HepG2 (cell line): ENCODE measurements around the gene ATP13A2. TPM values are rescaled to one million over a fixed set of nuclear protein-coding genes. Genes with fewer than 3 reads are reported as not detected.

Experiments used
- ATAC-seq: fragments of 200-7000 bp; cut with Tn5 transposase; 3 replicates; pipeline ENCODE4 v1.9.1; 2020; ENCODE audit warnings: mild to moderate bottlenecking, moderate library complexity
- BruUV-seq: library from RNA; stranded (reverse); fragments of 400-500 nt; replicated peaks from 2 replicates; lab custom pipeline; 2021; lab: Mats Ljungman, UMichigan
- CTCF ChIA-PET: fragments of 300-600 bp; formaldehyde crosslinking; extraction: SDS; loops from one replicate; lab custom pipeline; 2021; ENCODE audit warnings: low total read pairs, inconsistent platforms, low intra/inter-chr PET ratio; lab: Yijun Ruan, JAX
- POLR2A ChIA-PET: fragments of 350-600 bp; sonication (Branson Sonifier 250); formaldehyde crosslinking; loops from one replicate; lab custom pipeline; 2020; ENCODE audit warnings: antibody characterized with exemption, inconsistent platforms; lab: Yijun Ruan, JAX
- DNase-seq: peaks from one replicate; pipeline ENCODE4 v3.0.0-alpha.2; 2015; ENCODE audit warnings: low spot score
- FAIRE-seq: peaks from 3 replicates; lab custom pipeline; 2011; peaks lifted over from hg19 to GRCh38; lab: Jason Lieb, UNC
- H2AFZ ChIP-seq: one replicate; pipeline ENCODE4 v1.6.1; 2011; ENCODE audit warnings: low read length, inconsistent platforms
- H3K27ac ChIP-seq: fragments of 300-600 bp; 3 replicates; pipeline ENCODE4 v1.8.0; 2011; ENCODE audit warnings: mixed run types, mild to moderate bottlenecking, mixed read lengths, low read length, inconsistent platforms; ENCODE audit not compliant: insufficient read depth; ENCODE audit errors: extremely low read length
- H3K27me3 ChIP-seq, 2 experiments: fragments of 200-600 bp in 1 of 2; 2 replicates in 1 of 2; 3 replicates in 1 of 2; pipeline versions ENCODE4 v1.6.0 to v1.8.0; 2011; ENCODE audit warnings: low read length in 2 of 2, mild to moderate bottlenecking in 2 of 2, moderate library complexity in 2 of 2, inconsistent platforms in 1 of 2; ENCODE audit not compliant: insufficient read depth in 2 of 2, control insufficient read depth in 1 of 2
- H3K36me3 ChIP-seq, 2 experiments: fragments of 200-600 bp in 1 of 2; replicated peaks in 1 of 2; 2 replicates in 1 of 2; 3 replicates in 1 of 2; pipeline versions ENCODE4 v1.5.1 to v1.8.0; 2011; ENCODE audit warnings: low read length in 2 of 2, inconsistent platforms in 1 of 2; ENCODE audit not compliant: insufficient read depth in 2 of 2, control insufficient read depth in 1 of 2
- H3K4me1 ChIP-seq: 2 replicates; pipeline ENCODE4 v1.5.1; 2012; ENCODE audit warnings: low read length, inconsistent platforms; ENCODE audit not compliant: insufficient read depth
- H3K4me2 ChIP-seq: 2 replicates; pipeline ENCODE4 v1.6.0; 2011; ENCODE audit warnings: low read depth, low read length, inconsistent platforms
- H3K4me3 ChIP-seq, 3 experiments: fragments of 200-600 bp in 1 of 3; sonication (generic), shearing (Covaris generic) in 1 of 3; replicated peaks in 1 of 3; 2 replicates each; pipeline ENCODE4 v1.5.1; 2011 to 2016; ENCODE audit warnings: low read length in 3 of 3, inconsistent platforms in 2 of 3, low read depth in 2 of 3, mild to moderate bottlenecking in 2 of 3, control low read depth in 1 of 3, mixed read lengths in 1 of 3; ENCODE audit not compliant: insufficient read depth in 1 of 3
- H3K79me2 ChIP-seq: one replicate; pipeline ENCODE4 v1.6.1; 2011; ENCODE audit warnings: low read length, inconsistent platforms; ENCODE audit not compliant: insufficient read depth
- H3K9ac ChIP-seq: 2 replicates; pipeline ENCODE4 v1.6.0; 2011; ENCODE audit warnings: mild to moderate bottlenecking, low read depth, low read length, inconsistent platforms; ENCODE audit not compliant: insufficient read depth
- H3K9me3 ChIP-seq: 2 replicates; pipeline ENCODE4 v1.5.1; 2012; ENCODE audit warnings: mild to moderate bottlenecking, low read length
- H4K20me1 ChIP-seq: 2 replicates; pipeline ENCODE4 v1.6.0; 2011; ENCODE audit warnings: inconsistent platforms, mild to moderate bottlenecking, low read length, moderate library complexity; ENCODE audit not compliant: insufficient read depth
- HNF4A ChIP-seq: sonication (generic); formaldehyde crosslinking; IDR thresholded peaks from 2 replicates; pipeline ENCODE4 v1.4.0; 2020; ENCODE audit warnings: missing genetic modification reagents
- SNAPC2 ChIP-seq: sonication (generic); formaldehyde crosslinking; IDR thresholded peaks from 2 replicates; pipeline ENCODE4 v1.8.1; 2022; ENCODE audit warnings: mild to moderate bottlenecking, missing genetic modification reagents
- SOX13 ChIP-seq, 3 experiments: fragments of 450-650 bp in 1 of 3; sonication (generic) in 1 of 3; formaldehyde crosslinking in 1 of 3; IDR thresholded peaks in 2 of 3; conservative IDR thresholded peaks in 1 of 3; 2 replicates each; pipeline versions ENCODE4 v1.5.0 to v1.6.1; 2016 to 2020; ENCODE audit warnings: antibody characterized with exemption in 1 of 3, mild to moderate bottlenecking in 1 of 3, missing compliant biosample characterization in 1 of 3, missing genetic modification reagents in 1 of 3, moderate library complexity in 1 of 3
- ZGPAT ChIP-seq: IDR thresholded peaks from 2 replicates; pipeline ENCODE4 v1.6.1; 2016; ENCODE audit warnings: mild to moderate bottlenecking
- ZNF547 ChIP-seq: sonication (generic); formaldehyde crosslinking; IDR thresholded peaks from 2 replicates; pipeline ENCODE4 v1.5.1; 2020; ENCODE audit warnings: mild to moderate bottlenecking, missing genetic modification reagents
- ZNF607 ChIP-seq: sonication (generic); formaldehyde crosslinking; IDR thresholded peaks from 2 replicates; pipeline ENCODE4 v1.5.1; 2020; ENCODE audit warnings: missing genetic modification reagents, mild to moderate bottlenecking, borderline replicate concordance
- WGBS: methylation state at CpG from one replicate; pipeline ENCODE4 v1.1.6; 2017; ENCODE audit warnings: low lambda C conversion rate; 5-methylcytosine and 5-hydroxymethylcytosine counted together
- in situ Hi-C: cut with HindIII; loops from 2 replicates; pipeline ENCODE4 v1.10.0; 2017; ENCODE audit warnings: low pct_unique_long_range_greater_than_20kb; ENCODE audit not compliant: extremely low pct_ligation_motif_present
- intact Hi-C: fragments of 100-400 bp; cut with micrococcal nuclease; formaldehyde crosslinking; loops from one replicate; pipeline ENCODE4 v1.10.0; 2022; ENCODE audit not compliant: unreplicated experiment
- polyA plus RNA-seq, 8 experiments: library from polyadenylated mRNA; depleted of rRNA in 3 of 8; stranded (reverse) in 7 of 8; unstranded in 1 of 8; fragments of >200 nt; fragmentation: Illumina TruSeq in 4 of 8; extraction: Trizol in 4 of 8; gene quantifications; 2 replicates each; pipeline versions ENCODE4 v1.2.1 to v1.2.3, GENCODE V29; 2011 to 2016; ENCODE audit warnings: low read depth in 4 of 8, missing spikeins in 1 of 8, mixed read lengths in 1 of 8; ENCODE audit not compliant: insufficient read depth in 1 of 8
- total RNA-seq, 5 experiments: library from RNA; depleted of rRNA; stranded (reverse); fragments of >200 nt; fragmentation: Illumina TruSeq; extraction: Trizol; gene quantifications; 2 replicates each; pipeline ENCODE4 v1.2.3, GENCODE V29; 2016; ENCODE audit warnings: low read depth in 1 of 5
- TF ChIP-seq, protein P1 (sequence below): sonication (generic); formaldehyde crosslinking; IDR thresholded peaks from 2 replicates; pipeline ENCODE4 v1.4.0; 2020; ENCODE audit warnings: low read depth, missing genetic modification reagents
- TF ChIP-seq, protein P2 (sequence below), 2 experiments: sonication (generic) in 1 of 2; formaldehyde crosslinking in 1 of 2; IDR thresholded peaks; 2 replicates each; pipeline versions ENCODE4 v1.6.1 to v1.9.0; 2014 to 2022; ENCODE audit warnings: antibody characterized with exemption in 1 of 2, borderline replicate concordance in 1 of 2, inconsistent platforms in 1 of 2, low read depth in 1 of 2, missing genetic modification reagents in 1 of 2
- TF ChIP-seq, protein P3 (sequence below): sonication (generic); formaldehyde crosslinking; IDR thresholded peaks from 2 replicates; pipeline ENCODE4 v1.4.0; 2020; ENCODE audit warnings: missing genetic modification reagents

Gene ATP13A2
- total and polyA plus RNA-seq, 2 of the 13 experiments (the other 11 are each of a cell fraction or from before 2014, with no cell fraction given): 13.2 to 16.2 TPM

- TF ChIP-seq ZNF607 (CRISPR knock-in tag) (no peak), SOX13 (IDR thresholded peaks at IDR 0.05) (no peak), SOX13 (CRISPR knock-in tag; conservative IDR thresholded peaks at IDR 0.05 in 1 of 2, IDR thresholded peaks at IDR 0.05 in 1 of 2) (no peak)
- TF ChIP-seq, all 625 proteins: peak for 0
These were observed 27.0 kb downstream of the ATP13A2 start (continued) for GRCh38 chr1:16984717-16985116.

GRCh38 chr1:16983649-16984048 is 28.1 kb downstream of the ATP13A2 start:
- BruUV-seq: no TSS peak
- Histone ChIP-seq H3K4me3 (peak overlapping the region in 1 of 3 experiments; percentile 49; a peak in 1 of 6 replicates), H3K9me3 (no peaks in the 10 kb centered on the region), H3K27ac (no peak overlapping the region), H3K9ac (no peak overlapping the region), H2AFZ (no peak overlapping the region), H3K4me2 (peak overlapping the region; percentile 75), H3K79me2 (no peaks in the 10 kb centered on the region), H3K36me3 (no peaks in the 10 kb centered on the region), H3K27me3 (peaks cover 4 to 26% of the 10 kb centered on the region in 2 experiments; a peak in 3 of 5 replicates), H4K20me1 (no peaks in the 10 kb centered on the region), H3K4me1 (peaks cover 35% of the 10 kb centered on the region)
- DNase-seq (no peak), FAIRE-seq (no peak), ATAC-seq (no peak; the same call in 2 of the 3 replicates)
- WGBS: 10% methylated on average over 3 of the region's 4 CpGs
- intact Hi-C loops: no loop called here
- POLR2A ChIA-PET: no interaction called here
- in situ Hi-C loops: no loop called here
- CTCF ChIA-PET: no interaction called here
- TF ChIP-seq SNAPC2: no peak
- TF ChIP-seq, protein P1, sequence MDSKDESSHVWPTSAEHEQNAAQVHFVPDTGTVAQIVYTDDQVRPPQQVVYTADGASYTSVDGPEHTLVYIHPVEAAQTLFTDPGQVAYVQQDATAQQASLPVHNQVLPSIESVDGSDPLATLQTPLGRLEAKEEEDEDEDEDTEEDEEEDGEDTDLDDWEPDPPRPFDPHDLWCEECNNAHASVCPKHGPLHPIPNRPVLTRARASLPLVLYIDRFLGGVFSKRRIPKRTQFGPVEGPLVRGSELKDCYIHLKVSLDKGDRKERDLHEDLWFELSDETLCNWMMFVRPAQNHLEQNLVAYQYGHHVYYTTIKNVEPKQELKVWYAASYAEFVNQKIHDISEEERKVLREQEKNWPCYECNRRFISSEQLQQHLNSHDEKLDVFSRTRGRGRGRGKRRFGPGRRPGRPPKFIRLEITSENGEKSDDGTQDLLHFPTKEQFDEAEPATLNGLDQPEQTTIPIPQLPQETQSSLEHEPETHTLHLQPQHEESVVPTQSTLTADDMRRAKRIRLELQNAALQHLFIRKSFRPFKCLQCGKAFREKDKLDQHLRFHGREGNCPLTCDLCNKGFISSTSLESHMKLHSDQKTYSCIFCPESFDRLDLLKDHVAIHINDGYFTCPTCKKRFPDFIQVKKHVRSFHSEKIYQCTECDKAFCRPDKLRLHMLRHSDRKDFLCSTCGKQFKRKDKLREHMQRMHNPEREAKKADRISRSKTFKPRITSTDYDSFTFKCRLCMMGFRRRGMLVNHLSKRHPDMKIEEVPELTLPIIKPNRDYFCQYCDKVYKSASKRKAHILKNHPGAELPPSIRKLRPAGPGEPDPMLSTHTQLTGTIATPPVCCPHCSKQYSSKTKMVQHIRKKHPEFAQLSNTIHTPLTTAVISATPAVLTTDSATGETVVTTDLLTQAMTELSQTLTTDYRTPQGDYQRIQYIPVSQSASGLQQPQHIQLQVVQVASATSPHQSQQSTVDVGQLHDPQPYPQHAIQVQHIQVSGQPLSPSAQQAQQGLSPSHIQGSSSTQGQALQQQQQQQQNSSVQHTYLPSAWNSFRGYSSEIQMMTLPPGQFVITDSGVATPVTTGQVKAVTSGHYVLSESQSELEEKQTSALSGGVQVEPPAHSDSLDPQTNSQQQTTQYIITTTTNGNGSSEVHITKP (CRISPR knock-in tag): no peak
- TF ChIP-seq, protein P2, sequence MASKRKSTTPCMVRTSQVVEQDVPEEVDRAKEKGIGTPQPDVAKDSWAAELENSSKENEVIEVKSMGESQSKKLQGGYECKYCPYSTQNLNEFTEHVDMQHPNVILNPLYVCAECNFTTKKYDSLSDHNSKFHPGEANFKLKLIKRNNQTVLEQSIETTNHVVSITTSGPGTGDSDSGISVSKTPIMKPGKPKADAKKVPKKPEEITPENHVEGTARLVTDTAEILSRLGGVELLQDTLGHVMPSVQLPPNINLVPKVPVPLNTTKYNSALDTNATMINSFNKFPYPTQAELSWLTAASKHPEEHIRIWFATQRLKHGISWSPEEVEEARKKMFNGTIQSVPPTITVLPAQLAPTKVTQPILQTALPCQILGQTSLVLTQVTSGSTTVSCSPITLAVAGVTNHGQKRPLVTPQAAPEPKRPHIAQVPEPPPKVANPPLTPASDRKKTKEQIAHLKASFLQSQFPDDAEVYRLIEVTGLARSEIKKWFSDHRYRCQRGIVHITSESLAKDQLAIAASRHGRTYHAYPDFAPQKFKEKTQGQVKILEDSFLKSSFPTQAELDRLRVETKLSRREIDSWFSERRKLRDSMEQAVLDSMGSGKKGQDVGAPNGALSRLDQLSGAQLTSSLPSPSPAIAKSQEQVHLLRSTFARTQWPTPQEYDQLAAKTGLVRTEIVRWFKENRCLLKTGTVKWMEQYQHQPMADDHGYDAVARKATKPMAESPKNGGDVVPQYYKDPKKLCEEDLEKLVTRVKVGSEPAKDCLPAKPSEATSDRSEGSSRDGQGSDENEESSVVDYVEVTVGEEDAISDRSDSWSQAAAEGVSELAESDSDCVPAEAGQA (IDR thresholded peaks at IDR 0.05; ENCODE audit: low read depth): no peak
- TF ChIP-seq, protein P2 (CRISPR knock-in tag; IDR thresholded peaks at IDR 0.05; ENCODE audit: borderline replicate concordance): no peak
- TF ChIP-seq HNF4A (CRISPR knock-in tag): no peak
- TF ChIP-seq ZGPAT (CRISPR knock-in tag): no peak
- no peak for TF ChIP-seq ZNF547 (CRISPR knock-in tag)
- TF ChIP-seq, protein P3, sequence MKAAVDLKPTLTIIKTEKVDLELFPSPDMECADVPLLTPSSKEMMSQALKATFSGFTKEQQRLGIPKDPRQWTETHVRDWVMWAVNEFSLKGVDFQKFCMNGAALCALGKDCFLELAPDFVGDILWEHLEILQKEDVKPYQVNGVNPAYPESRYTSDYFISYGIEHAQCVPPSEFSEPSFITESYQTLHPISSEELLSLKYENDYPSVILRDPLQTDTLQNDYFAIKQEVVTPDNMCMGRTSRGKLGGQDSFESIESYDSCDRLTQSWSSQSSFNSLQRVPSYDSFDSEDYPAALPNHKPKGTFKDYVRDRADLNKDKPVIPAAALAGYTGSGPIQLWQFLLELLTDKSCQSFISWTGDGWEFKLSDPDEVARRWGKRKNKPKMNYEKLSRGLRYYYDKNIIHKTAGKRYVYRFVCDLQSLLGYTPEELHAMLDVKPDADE (CRISPR knock-in tag): no peak
